GM23338 (cell line): ENCODE data around the gene TNFAIP3. TPM values are rescaled to one million over a fixed set of nuclear protein-coding genes. Genes with fewer than 3 reads are reported as not detected.

Experiments used
- ATAC-seq: fragments of 200-7000 bp; cut with Tn5 transposase; 3 replicates; pipeline ENCODE4 v1.9.1; 2020
- DNase-seq: peaks from one replicate; pipeline ENCODE4 v3.0.0-alpha.2; 2015; ENCODE audit warnings: low spot score
- H2AFZ ChIP-seq: fragments of 200-600 bp; sonication (generic); 2 replicates; pipeline ENCODE4 v1.8.0; 2016; ENCODE audit warnings: antibody characterized with exemption, mild to moderate bottlenecking, moderate library complexity
- H3F3A ChIP-seq: fragments of 200-600 bp; sonication (generic); replicated peaks from 2 replicates; pipeline ENCODE4 v1.8.0; 2017; ENCODE audit warnings: antibody characterized with exemption, mixed run types, low read depth
- H3K27ac ChIP-seq: fragments of 200-600 bp; sonication (generic); 2 replicates; pipeline ENCODE4 v1.6.1; 2016; ENCODE audit warnings: low read depth
- H3K27me3 ChIP-seq: fragments of 200-600 bp; sonication (generic); 2 replicates; pipeline ENCODE4 v1.8.0; 2016; ENCODE audit warnings: mild to moderate bottlenecking, mixed run types, moderate library complexity; ENCODE audit not compliant: insufficient read depth
- H3K36me3 ChIP-seq: fragments of 200-600 bp; sonication (generic); 2 replicates; pipeline ENCODE4 v1.8.0; 2016; ENCODE audit warnings: mild to moderate bottlenecking; ENCODE audit not compliant: insufficient read depth
- H3K4me1 ChIP-seq: fragments of 200-600 bp; sonication (generic); 2 replicates; pipeline ENCODE4 v1.8.0; 2016; ENCODE audit warnings: mild to moderate bottlenecking, moderate library complexity; ENCODE audit not compliant: insufficient read depth
- H3K4me2 ChIP-seq: fragments of 200-600 bp; sonication (generic); 2 replicates; pipeline ENCODE4 v1.7.1; 2017; ENCODE audit warnings: mixed run types
- H3K4me3 ChIP-seq: fragments of 200-600 bp; sonication (generic); 2 replicates; pipeline ENCODE4 v1.6.1; 2016; ENCODE audit warnings: mixed run types
- H3K79me2 ChIP-seq: fragments of 200-600 bp; sonication (generic); replicated peaks from 2 replicates; pipeline ENCODE4 v1.8.0; 2017; ENCODE audit warnings: mild to moderate bottlenecking; ENCODE audit not compliant: insufficient read depth
- H3K9me2 ChIP-seq: fragments of 200-600 bp; sonication (generic); 2 replicates; pipeline ENCODE4 v1.8.0; 2017; ENCODE audit not compliant: insufficient read depth
- H4K20me1 ChIP-seq: fragments of 200-600 bp; sonication (generic); replicated peaks from 2 replicates; pipeline ENCODE4 v1.8.0; 2017; ENCODE audit warnings: mild to moderate bottlenecking; ENCODE audit not compliant: insufficient read depth
- H3K27ac Mint-ChIP-seq: 2 replicates; pipeline ENCODE4 v1.8.0; 2020; ENCODE audit warnings: inconsistent platforms, mild to moderate bottlenecking, moderate library complexity, mixed read lengths
- H3K27me3 Mint-ChIP-seq: 3 replicates; pipeline ENCODE4 v1.8.0; 2022; ENCODE audit warnings: low read depth, mild to moderate bottlenecking, moderate library complexity, mixed read lengths, inconsistent platforms; ENCODE audit not compliant: insufficient read depth, poor library complexity
- H3K36me3 Mint-ChIP-seq: 3 replicates; pipeline ENCODE4 v1.8.0; 2021; ENCODE audit warnings: low read depth, mild to moderate bottlenecking, inconsistent platforms, moderate library complexity, mixed read lengths
- H3K4me1 Mint-ChIP-seq: 3 replicates; pipeline ENCODE4 v1.8.0; 2020; ENCODE audit warnings: mild to moderate bottlenecking, inconsistent platforms, mixed read lengths
- H3K4me3 Mint-ChIP-seq: 3 replicates; pipeline ENCODE4 v1.8.0; 2021; ENCODE audit warnings: moderate library complexity, mild to moderate bottlenecking, inconsistent platforms, mixed read lengths
- H3K9me3 Mint-ChIP-seq: 3 replicates; pipeline ENCODE4 v1.8.0; 2020; ENCODE audit warnings: moderate library complexity, mild to moderate bottlenecking, inconsistent platforms, mixed read lengths
- CREB1 ChIP-seq: fragments of 250-450 bp; sonication (Bioruptor Pico); IDR thresholded peaks from 2 replicates; pipeline ENCODE4 v1.5.0; 2020; ENCODE audit warnings: low read depth, mild to moderate bottlenecking, moderate library complexity
- EZH2phosphoT487 ChIP-seq: fragments of 200-600 bp; sonication (generic); IDR thresholded peaks from one replicate; pipeline ENCODE4 v1.8.1; 2018; ENCODE audit warnings: antibody characterized with exemption; ENCODE audit not compliant: unreplicated experiment
- JUNB ChIP-seq: IDR thresholded peaks from one replicate; pipeline ENCODE4 v1.6.1; 2016; ENCODE audit warnings: antibody characterized with exemption; ENCODE audit not compliant: unreplicated experiment
- NANOG ChIP-seq: IDR thresholded peaks from 2 replicates; pipeline ENCODE4 v1.6.1; 2016; ENCODE audit warnings: antibody characterized with exemption, borderline replicate concordance
- POLR2AphosphoS5 ChIP-seq: IDR thresholded peaks from 2 replicates; pipeline ENCODE4 v1.6.1; 2016; ENCODE audit warnings: antibody characterized with exemption, low read depth
- REST ChIP-seq: IDR thresholded peaks from one replicate; pipeline ENCODE4 v1.6.1; 2018; ENCODE audit warnings: antibody characterized with exemption; ENCODE audit not compliant: unreplicated experiment
- ZNF114 ChIP-seq: fragments of 250-450 bp; sonication (Bioruptor Pico); IDR thresholded peaks from 2 replicates; pipeline ENCODE4 v1.5.0; 2020; ENCODE audit warnings: mild to moderate bottlenecking, moderate library complexity
- ZNF462 ChIP-seq: fragments of 250-450 bp; sonication (Bioruptor Pico); IDR thresholded peaks from 2 replicates; pipeline ENCODE4 v1.5.0; 2020; ENCODE audit warnings: mild to moderate bottlenecking, moderate library complexity
- polyA plus RNA-seq: library from polyadenylated mRNA; unstranded; fragments of >200 nt; fragmentation: Nextera tagmentation; extraction: Ambion mirVana; gene quantifications from 2 replicates; pipeline ENCODE4 v1.2.1, GENCODE V29; 2016
- total RNA-seq: library from RNA; depleted of rRNA; stranded (reverse); fragments of >200 nt; shearing (Covaris generic); gene quantifications from 2 replicates; pipeline ENCODE4 v1.2.3, GENCODE V29; 2014

TNFAIP3 gene
- total and polyA plus RNA-seq, 2 experiments from 2014 or later, result 2.1 to 2.3 TPM

DNA sequence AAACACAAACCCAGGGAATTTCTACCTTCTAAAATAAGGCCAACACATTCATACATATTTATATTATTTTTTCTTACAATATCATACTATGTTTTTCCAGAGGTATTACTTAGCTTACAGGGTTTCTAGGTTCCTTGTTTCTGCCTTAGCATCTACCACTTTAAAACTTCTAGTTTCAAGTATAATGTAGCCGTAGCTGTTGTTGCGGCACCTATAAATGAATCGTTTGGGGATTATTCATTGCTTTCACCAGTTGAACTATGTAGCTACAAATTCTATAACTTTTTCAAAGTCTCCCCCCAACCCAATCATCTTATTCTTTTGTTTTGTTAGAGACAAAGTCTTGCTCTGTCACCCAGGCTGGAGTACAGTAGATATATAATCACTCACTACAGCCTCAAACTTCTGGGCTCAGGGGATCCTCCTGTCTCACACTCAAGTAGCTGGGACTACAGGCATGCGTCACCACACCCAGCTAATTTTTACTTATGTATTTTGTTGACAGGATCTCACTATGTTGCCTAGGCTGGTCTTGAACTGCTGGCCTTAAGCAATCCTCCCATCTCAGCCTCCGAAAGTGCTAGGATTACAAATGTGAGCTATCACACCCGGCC is 43.9 kb downstream of the TNFAIP3 start:
- Histone ChIP-seq H3K4me1 (no peaks in the 10 kb centered on the region; the same call in 1 of the 2 replicates), H3K27me3 (no peaks in the 10 kb centered on the region), H3K9me2 (no peaks in the 10 kb centered on the region), H2AFZ (no peak overlapping the region), H3K79me2 (no peaks in the 10 kb centered on the region), H3K4me3 (no peak overlapping the region), H3K36me3 (no peaks in the 10 kb centered on the region; the same call in 1 of the 2 replicates), H3K4me2 (no peak overlapping the region), H3F3A (no peaks in the 10 kb centered on the region), H4K20me1 (no peaks in the 10 kb centered on the region), H3K27ac (no peak overlapping the region)
- no peak overlapping the region for H3K4me3 Mint-ChIP-seq
- no peak for DNase-seq
- 0 out of 3 replicates have a peak, but pooled peaks cover 3% of the 10 kb centered on the region for H3K4me1 Mint-ChIP-seq
- no peak overlapping the region for H3K27ac Mint-ChIP-seq
- H3K27me3 Mint-ChIP-seq, result peaks cover 2% of the 10 kb centered on the region
- H3K9me3 Mint-ChIP-seq, result peaks cover 8% of the 10 kb centered on the region
- H3K36me3 Mint-ChIP-seq, result 0 out of 3 replicates have a peak, but pooled peaks cover 3% of the 10 kb centered on the region
- no peak for ATAC-seq
- TF ChIP-seq POLR2AphosphoS5 (no peak), ZNF114 (CRISPR knock-in tag) (no peak), ZNF462 (no peak), EZH2phosphoT487 (no peak), CREB1 (no peak), NANOG (no peak), REST (no peak), JUNB (no peak)
